Measurements from ENCODE around the gene PCDH9.
"Not testable (repeated sequence)": the region's sequence is repeated elsewhere in the genome, so short reads cannot be mapped to it uniquely, and the experiment has no call there.

The PCDH9 gene

GRCh38 chr13:66809485-66809884 lies 420.7 kb downstream of the PCDH9 start:
- DNase-seq = no peak

GRCh38 chr13:66807251-66807650 lies 422.9 kb downstream of the PCDH9 start:
- no peak for DNase-seq

- no peak for DNase-seq
These were observed 424.5 kb downstream of the PCDH9 start for GRCh38 chr13:66805657-66806056.

- no peak for DNase-seq
These were observed 426.2 kb downstream of the PCDH9 start for GRCh38 chr13:66803808-66804456.

GRCh38 chr13:66803013-66803807 lies 426.9 kb downstream of the PCDH9 start:
- DNase-seq = no peak

- DNase-seq = no peak
These were observed 434.5 kb downstream of the PCDH9 start for GRCh38 chr13:66795636-66796035.

- DNase-seq = no peak
These were observed 435.6 kb downstream of the PCDH9 start for GRCh38 chr13:66794340-66795031.

- no peak for DNase-seq
These were observed 439.3 kb downstream of the PCDH9 start for GRCh38 chr13:66790861-66791260.

GRCh38 chr13:66781241-66781640 lies 448.9 kb downstream of the PCDH9 start:
- no peak for DNase-seq

- no peak for DNase-seq
These were observed 449.3 kb downstream of the PCDH9 start for GRCh38 chr13:66780814-66781213.

GRCh38 chr13:66778461-66778860 lies 451.7 kb downstream of the PCDH9 start:
- no peak for DNase-seq

GRCh38 chr13:66775196-66775595 lies 454.9 kb downstream of the PCDH9 start:
- DNase-seq = no peak

- DNase-seq = no peak
These were observed 456.1 kb downstream of the PCDH9 start for GRCh38 chr13:66774046-66774445.

GRCh38 chr13:66765559-66765958 lies 464.6 kb downstream of the PCDH9 start:
- no peak for DNase-seq

- DNase-seq = not testable (repeated sequence)
These were observed 469.5 kb downstream of the PCDH9 start for GRCh38 chr13:66760678-66761077.

GRCh38 chr13:66759919-66760318 lies 470.2 kb downstream of the PCDH9 start:
- DNase-seq = no peak

GRCh38 chr13:66751691-66752090 lies 478.4 kb downstream of the PCDH9 start:
- DNase-seq = no peak

- no peak for DNase-seq
These were observed 481.4 kb downstream of the PCDH9 start for GRCh38 chr13:66748712-66749111.

- DNase-seq = no peak
These were observed 484.8 kb downstream of the PCDH9 start for GRCh38 chr13:66745307-66745706.

- DNase-seq = no peak
These were observed 506.6 kb downstream of the PCDH9 start for GRCh38 chr13:66723576-66723975.

- DNase-seq = no peak
These were observed 513.6 kb downstream of the PCDH9 start for GRCh38 chr13:66716538-66716937.

GRCh38 chr13:66714795-66715194 lies 515.3 kb downstream of the PCDH9 start:
- no peak for DNase-seq

- DNase-seq = no peak
These were observed 526.0 kb downstream of the PCDH9 start for GRCh38 chr13:66704110-66704509.

GRCh38 chr13:66703597-66703996 lies 526.5 kb downstream of the PCDH9 start:
- no peak for DNase-seq

Measured in cortex of kidney (tissue), 1 donor.